Psoas muscle (tissue), 8 donors: ENCODE data around the gene RBMS3. TPM values are rescaled to one million over a fixed set of nuclear protein-coding genes. Genes with fewer than 3 reads are reported as not detected.
A peak's percentile ranks its signal among the peaks of the same experiment; 100 is the strongest.
"Not testable (repeated sequence)": the region's sequence is repeated elsewhere in the genome, so short reads cannot be mapped to it uniquely, and the experiment has no call there.

Experiments
- ATAC-seq, 4 donors: fragments of 200-7000 bp; cut with Tn5 transposase; one replicate each; pipeline ENCODE4 v1.9.1; 2020; ENCODE audit warnings: moderate library complexity in 3 of 4, mild to moderate bottlenecking in 2 of 4
- DNase-seq, 2 donors: peaks; one replicate each; pipeline ENCODE4 v3.0.0-alpha.2; 2020
- H3K27ac ChIP-seq: fragments of 200-600 bp; one replicate; pipeline ENCODE4 v1.8.0; 2022
- H3K27me3 ChIP-seq, 3 donors: fragments of 200-600 bp in 1 of 3; one replicate each; pipeline versions ENCODE4 v1.6.1 to v1.8.0; 2013 to 2022; ENCODE audit warnings: low read length in 2 of 3, mild to moderate bottlenecking in 2 of 3, moderate library complexity in 1 of 3; ENCODE audit not compliant: insufficient read depth in 3 of 3
- H3K36me3 ChIP-seq, 2 donors: fragments of 200-600 bp in 1 of 2; one replicate each; pipeline versions ENCODE4 v1.6.1 to v1.8.0; 2013 to 2022; ENCODE audit warnings: low read depth in 1 of 2, mild to moderate bottlenecking in 1 of 2, moderate library complexity in 1 of 2; ENCODE audit not compliant: insufficient read depth in 1 of 2
- H3K4me1 ChIP-seq: fragments of 200-600 bp; one replicate; pipeline ENCODE4 v1.8.0; 2022
- H3K4me3 ChIP-seq: fragments of 200-600 bp; one replicate; pipeline ENCODE4 v1.8.0; 2022; ENCODE audit warnings: mild to moderate bottlenecking
- H3K9me3 ChIP-seq: fragments of 200-600 bp; one replicate; pipeline ENCODE4 v1.8.0; 2022
- CTCF ChIP-seq: fragments of 200-600 bp; IDR thresholded peaks from one replicate; pipeline ENCODE4 v1.8.0; 2022; ENCODE audit warnings: antibody characterized with exemption
- WGBS, 3 donors: extraction: QIAGEN DNeasy Blood & Tissue Kit; methylation state at CpG; one replicate each; pipeline versions ENCODE4 v1.1.6 to v1.1.7; 2013; 5-methylcytosine and 5-hydroxymethylcytosine counted together
- intact Hi-C, 2 donors: fragments of 100-400 bp; cut with DNase I; formaldehyde crosslinking; loops; one replicate each; pipeline versions ENCODE4 v1.11.0 to v1.14.2; 2022
- polyA plus RNA-seq, 3 donors: library from polyadenylated mRNA; stranded (reverse); fragments of 200-250 nt; gene quantifications; one replicate each; pipeline ENCODE4 v1.2.3, GENCODE V29; 2013
- total RNA-seq, 4 donors: library from RNA; stranded (reverse); fragmentation: NEBNext Ultra II Directional in 2 of 4; extraction: Animal tissue kit (Norgen Biotek cat#: 25700) in 2 of 4; gene quantifications; one replicate each; pipeline versions ENCODE4 v1.2.1 to v1.2.4, GENCODE V29; 2021 to 2023
- donor health status: healthy with polysubstance abuse.
- donor health status: DM: no; HTN: no; CAD: no; lungs with moderate emphysema.
- donor health status: Bipolar disorder and iron deficiency.
- donor health status: healthy.
- donor health status: DM: yes; HTN: yes; CAD: no.
- donor health status: DM: no; HTN: no; CAD: no.
- donor health status: DM: no; HTN: no; CAD: no.
- donor health status: DM: yes; HTN: yes; CAD: no.

Gene RBMS3
- total and polyA plus RNA-seq, 7 donors, result 3.8 to 34.5 (median 23.5) TPM

GRCh38 chr3:29796808-29797207 lies 515.9 kb downstream of the RBMS3 start:
- H3K9me3 ChIP-seq, result no peaks in the 10 kb centered on the region
- H3K4me3 ChIP-seq, result no peak overlapping the region
- H3K4me1 ChIP-seq, result no peaks in the 10 kb centered on the region
- no peak for ATAC-seq
- DNase-seq, result no peak
- 98 to 99% (median 98%) methylated on average over 8 of the region's 8 CpGs for whole genome bisulfite sequencing, 3 donors
- H3K36me3 ChIP-seq, result no peaks in the 10 kb centered on the region
- no peaks in the 10 kb centered on the region for H3K27me3 ChIP-seq
- TF ChIP-seq CTCF, result no peak
- H3K27ac ChIP-seq, result no peak overlapping the region
- intact Hi-C loops, result no loop called here

GRCh38 chr3:29802057-29802456 lies 521.2 kb downstream of the RBMS3 start:
- WGBS, 3 donors, result 94 to 97% (median 94%) methylated on average over 4 of the region's 4 CpGs
- no peak overlapping the region for H3K4me3 ChIP-seq
- no peak for DNase-seq
- H3K4me1 ChIP-seq, result no peaks in the 10 kb centered on the region
- ATAC-seq, result no peak
- H3K36me3 ChIP-seq, result no peaks in the 10 kb centered on the region
- no peak overlapping the region for H3K27ac ChIP-seq
- H3K9me3 ChIP-seq, result no peaks in the 10 kb centered on the region
- H3K27me3 ChIP-seq, result no peaks in the 10 kb centered on the region
- no peak for TF ChIP-seq CTCF
- intact Hi-C loops, result no loop called here

GRCh38 chr3:29804044-29804443 lies 523.2 kb downstream of the RBMS3 start:
- TF ChIP-seq CTCF, result no peak
- Histone ChIP-seq H3K4me3 (no peak overlapping the region), H3K4me1 (no peaks in the 10 kb centered on the region), H3K27ac (no peak overlapping the region), H3K36me3 (no peaks in the 10 kb centered on the region), H3K27me3 (no peaks in the 10 kb centered on the region), H3K9me3 (no peaks in the 10 kb centered on the region)
- no peak for ATAC-seq
- no peak for DNase-seq
- intact Hi-C loops, result no loop called here

- DNase-seq (no peak), ATAC-seq (no peak)
- no peaks in the 10 kb centered on the region for H3K36me3 ChIP-seq
- no peak overlapping the region for H3K4me3 ChIP-seq
- H3K9me3 ChIP-seq, result no peaks in the 10 kb centered on the region
- 0 to 92% (median 38%) methylated on average over 1 of the region's 1 CpG for WGBS, 3 donors
- H3K27me3 ChIP-seq, result no peaks in the 10 kb centered on the region
- intact Hi-C loops, result no loop called here
- H3K4me1 ChIP-seq, result no peaks in the 10 kb centered on the region
- H3K27ac ChIP-seq, result no peak overlapping the region
- no peak for TF ChIP-seq CTCF
These were observed 524.9 kb downstream of the RBMS3 start for GRCh38 chr3:29805757-29806156.

GRCh38 chr3:29808324-29808723 lies 527.5 kb downstream of the RBMS3 start:
- H3K27ac ChIP-seq, H3K27me3 ChIP-seq, H3K9me3 ChIP-seq, DNase-seq, intact Hi-C loops, H3K4me3 ChIP-seq, H3K36me3 ChIP-seq, H3K4me1 ChIP-seq: not testable (repeated sequence)
- peak in 1 of 4 donors; percentile 52 for ATAC-seq
- WGBS, 3 donors, result 50 to 59% (median 58%) methylated on average over 3 of the region's 3 CpGs
